ENCODE data around the gene PDE2A.
A peak's percentile ranks its signal among the peaks of the same experiment; 100 is the strongest.

PDE2A gene

GRCh38 chr11:72586321-72587090 lies 87.7 kb downstream of the PDE2A start:
- DNase-seq, result no peak

- peak; percentile 50 for DNase-seq
These were observed 88.4 kb downstream of the PDE2A start for GRCh38 chr11:72585762-72586311.

GRCh38 chr11:72584939-72585597 lies 89.2 kb downstream of the PDE2A start:
- no peak for DNase-seq

- no peak for DNase-seq
These were observed 89.8 kb downstream of the PDE2A start for GRCh38 chr11:72584293-72584938.

- DNase-seq, result no peak
These were observed 90.5 kb downstream of the PDE2A start for GRCh38 chr11:72583616-72584292.

- no peak for DNase-seq
These were observed 91.1 kb downstream of the PDE2A start for GRCh38 chr11:72583177-72583553.

GRCh38 chr11:72582206-72583176 lies 91.7 kb downstream of the PDE2A start:
- DNase-seq, result no peak

GRCh38 chr11:72581067-72581466 lies 93.2 kb downstream of the PDE2A start:
- DNase-seq, result no peak

GRCh38 chr11:72580642-72580950 lies 93.6 kb downstream of the PDE2A start:
- no peak for DNase-seq

GRCh38 chr11:72579816-72580641 lies 94.2 kb downstream of the PDE2A start:
- DNase-seq, result no peak

- no peak for DNase-seq
These were observed 95.0 kb downstream of the PDE2A start for GRCh38 chr11:72578991-72579815.

GRCh38 chr11:72578566-72578965 lies 95.7 kb downstream of the PDE2A start:
- no peak for DNase-seq

GRCh38 chr11:72578051-72578450 lies 96.2 kb downstream of the PDE2A start:
- no peak for DNase-seq

- no peak for DNase-seq
These were observed 96.9 kb downstream of the PDE2A start for GRCh38 chr11:72577271-72577721.

GRCh38 chr11:72576661-72577060 lies 97.6 kb downstream of the PDE2A start:
- DNase-seq, result no peak

- DNase-seq, result no peak
These were observed 98.0 kb downstream of the PDE2A start for GRCh38 chr11:72576243-72576595.

- no peak for DNase-seq
These were observed 98.5 kb downstream of the PDE2A start for GRCh38 chr11:72575533-72576242.

GRCh38 chr11:72574548-72575460 lies 99.4 kb downstream of the PDE2A start:
- DNase-seq, result no peak
